ENCODE results near the gene DHODH. TPM values are rescaled to one million over a fixed set of nuclear protein-coding genes. Genes with fewer than 3 reads are reported as not detected.

Gene DHODH
- total and polyA plus RNA-seq, 2 experiments from 2014 or later = 10.7 to 15.1 TPM

GRCh38 chr16:72066747-72067146 lies 58.2 kb downstream of the DHODH start:
- Histone ChIP-seq H3F3A (replicated peaks; ENCODE audit: low read depth) (no peaks in the 10 kb centered on the region), H3K9me2 (ENCODE audit: insufficient read depth) (no peaks in the 10 kb centered on the region), H3K4me1 (ENCODE audit: insufficient read depth) (no peaks in the 10 kb centered on the region), H3K27ac (ENCODE audit: low read depth) (no peak overlapping the region), H2AFZ (no peak overlapping the region), H3K4me3 (no peak overlapping the region), H3K79me2 (replicated peaks; ENCODE audit: insufficient read depth) (no peaks in the 10 kb centered on the region), H4K20me1 (replicated peaks; ENCODE audit: insufficient read depth) (no peaks in the 10 kb centered on the region), H3K4me2 (no peak overlapping the region), H3K36me3 (ENCODE audit: insufficient read depth) (no peaks in the 10 kb centered on the region), H3K27me3 (ENCODE audit: insufficient read depth) (no peaks in the 10 kb centered on the region)
- TF ChIP-seq POLR2AphosphoS5 (IDR thresholded peaks at IDR 0.05; ENCODE audit: low read depth) (no peak), CTCF (conservative IDR thresholded peaks at IDR 0.05; ENCODE audit: low read depth in 2 of 2) (peak; percentile 67 to 69), JUNB (IDR thresholded peaks at IDR 0.05; ENCODE audit: unreplicated experiment) (no peak), ZNF462 (CRISPR knock-in tag; IDR thresholded peaks at IDR 0.05) (no peak), CREB1 (CRISPR knock-in tag; IDR thresholded peaks at IDR 0.05; ENCODE audit: low read depth) (no peak)
- Mint-ChIP-seq H3K4me3 (no peak overlapping the region), H3K36me3 (ENCODE audit: low read depth) (no peaks in the 10 kb centered on the region), H3K9me3 (peaks cover 4% of the 10 kb centered on the region), H3K27me3 (ENCODE audit: insufficient read depth, low read depth, poor library complexity) (peaks cover 3% of the 10 kb centered on the region), H3K27ac (no peak overlapping the region), H3K4me1 (no peaks in the 10 kb centered on the region)
- ATAC-seq (peak; percentile 78), DNase-seq (ENCODE audit: low spot score) (peak; percentile 77)
